ENCODE data around the gene JARID2.
"Not testable (repeated sequence)": the region's sequence is repeated elsewhere in the genome, so short reads cannot be mapped to it uniquely, and the experiment has no call there.

The JARID2 gene

GRCh38 chr6:15405129-15406068 lies 159.5 kb downstream of the JARID2 start:
- no peak for DNase-seq

- DNase-seq: no peak
Measured at GRCh38 chr6:15406452-15406851, 160.6 kb downstream of the JARID2 start.

GRCh38 chr6:15408008-15408407 lies 162.1 kb downstream of the JARID2 start:
- no peak for DNase-seq

GRCh38 chr6:15408758-15409157 lies 162.9 kb downstream of the JARID2 start:
- DNase-seq: no peak

- no peak for DNase-seq
Measured at GRCh38 chr6:15409301-15410125, 163.6 kb downstream of the JARID2 start.

- no peak for DNase-seq
Measured at GRCh38 chr6:15410126-15410391, 164.2 kb downstream of the JARID2 start.

- no peak for DNase-seq
Measured at GRCh38 chr6:15410752-15411151, 164.9 kb downstream of the JARID2 start.

- DNase-seq: no peak
Measured at GRCh38 chr6:15411766-15412165, 165.9 kb downstream of the JARID2 start.

GRCh38 chr6:15412767-15413166 lies 166.9 kb downstream of the JARID2 start:
- no peak for DNase-seq

GRCh38 chr6:15413466-15414234 lies 167.8 kb downstream of the JARID2 start:
- DNase-seq: no peak

- DNase-seq: no peak
Measured at GRCh38 chr6:15414235-15414612, 168.4 kb downstream of the JARID2 start.

GRCh38 chr6:15415622-15416021 lies 169.8 kb downstream of the JARID2 start:
- DNase-seq: not testable (repeated sequence)

- no peak for DNase-seq
Measured at GRCh38 chr6:15416932-15417509, 171.2 kb downstream of the JARID2 start.

GRCh38 chr6:15417811-15418210 lies 171.9 kb downstream of the JARID2 start:
- peak; percentile 58 for DNase-seq

GRCh38 chr6:15419493-15419892 lies 173.6 kb downstream of the JARID2 start:
- DNase-seq: no peak

- no peak for DNase-seq
Measured at GRCh38 chr6:15420959-15421438, 175.1 kb downstream of the JARID2 start.

- no peak for DNase-seq
Measured at GRCh38 chr6:15421945-15422733, 176.3 kb downstream of the JARID2 start.

- no peak for DNase-seq
Measured at GRCh38 chr6:15423286-15423993, 177.6 kb downstream of the JARID2 start.

- no peak for DNase-seq
Measured at GRCh38 chr6:15425947-15426346, 180.1 kb downstream of the JARID2 start.

- no peak for DNase-seq
Measured at GRCh38 chr6:15426395-15426794, 180.5 kb downstream of the JARID2 start.

GRCh38 chr6:15426901-15427300 lies 181.0 kb downstream of the JARID2 start:
- no peak for DNase-seq
